Measurements from ENCODE around the gene PEX14.
A peak's percentile ranks its signal among the peaks of the same experiment; 100 is the strongest.
"Not testable (repeated sequence)": the region's sequence is repeated elsewhere in the genome, so short reads cannot be mapped to it uniquely, and the experiment has no call there.

Gene PEX14

GRCh38 chr1:10494418-10494753, 19.6 kb downstream of the PEX14 start:
- no peak for DNase-seq
- Histone ChIP-seq H3K36me3 (ENCODE audit: control insufficient read depth, insufficient read depth, low read length) (no peaks in the 10 kb centered on the region), H3K4me3 (ENCODE audit: insufficient read depth, low read depth, low read length, poor library complexity, severe bottlenecking) (no peak overlapping the region), H3K4me1 (ENCODE audit: control insufficient read depth, insufficient read depth, low read length, poor library complexity, severe bottlenecking) (peaks cover 7% of the 10 kb centered on the region), H3K27me3 (replicated peaks; ENCODE audit: control insufficient read depth, insufficient read depth, low read length, poor library complexity, severe bottlenecking) (no peaks in the 10 kb centered on the region), H3K27ac (ENCODE audit: insufficient read depth, low read length, poor library complexity, severe bottlenecking) (no peak overlapping the region), H3K9me3 (ENCODE audit: control insufficient read depth, low read length) (no peaks in the 10 kb centered on the region)

DNA sequence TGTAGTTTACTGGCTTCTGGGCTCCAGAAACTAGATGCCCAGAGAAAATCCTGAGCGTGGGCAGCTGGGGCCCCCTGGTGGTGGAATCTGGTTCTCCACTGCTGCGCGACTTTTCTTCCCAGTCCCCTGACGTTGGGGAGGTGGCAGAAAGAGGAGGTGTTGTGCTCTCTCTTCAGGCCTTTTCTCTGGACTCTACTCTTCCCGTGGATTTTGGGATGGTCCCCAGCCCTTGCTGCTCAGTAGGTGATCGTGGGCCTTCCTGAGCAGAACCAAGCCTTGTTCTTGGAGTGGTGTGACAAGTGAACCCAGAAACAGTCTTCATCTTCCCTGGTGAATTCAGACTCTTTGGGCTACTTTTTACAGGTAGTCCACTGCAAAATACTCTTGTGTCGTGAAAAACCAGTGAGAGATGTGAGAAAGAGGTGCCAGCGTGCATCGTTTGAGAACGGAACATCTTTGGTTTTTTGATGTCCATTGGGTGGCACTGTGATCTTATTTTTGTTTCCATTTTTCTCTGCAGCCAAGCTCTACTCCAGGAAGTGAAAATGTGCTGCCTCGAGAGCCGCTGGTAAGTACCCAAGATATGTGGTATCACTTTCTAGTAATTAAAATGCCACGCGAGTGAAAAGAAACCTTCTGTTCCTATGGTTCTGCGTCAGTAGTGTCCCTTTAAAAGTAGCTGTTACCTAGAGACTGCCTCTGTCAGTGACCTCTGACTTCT, 20.2 kb downstream of the PEX14 start:
- no peaks in the 10 kb centered on the region for H3K9me3 ChIP-seq (ENCODE audit: control insufficient read depth, low read length)
- H3K27ac ChIP-seq (ENCODE audit: insufficient read depth, low read length, poor library complexity, severe bottlenecking): peak overlapping the region; percentile 66
- DNase-seq: peak; percentile 36 to 60 (median 55)
- peaks cover 7% of the 10 kb centered on the region for H3K4me1 ChIP-seq (ENCODE audit: control insufficient read depth, insufficient read depth, low read length, poor library complexity, severe bottlenecking)
- peak overlapping the region; percentile 55 for H3K4me3 ChIP-seq (ENCODE audit: insufficient read depth, low read depth, low read length, poor library complexity, severe bottlenecking)
- no peaks in the 10 kb centered on the region for H3K27me3 ChIP-seq (replicated peaks; ENCODE audit: control insufficient read depth, insufficient read depth, low read length, poor library complexity, severe bottlenecking)
- H3K36me3 ChIP-seq (ENCODE audit: control insufficient read depth, insufficient read depth, low read length): no peaks in the 10 kb centered on the region

GRCh38 chr1:10495475-10495817, 20.7 kb downstream of the PEX14 start:
- Histone ChIP-seq H3K4me3 (ENCODE audit: insufficient read depth, low read depth, low read length, poor library complexity, severe bottlenecking) (peak overlapping the region; percentile 55), H3K9me3 (ENCODE audit: control insufficient read depth, low read length) (no peaks in the 10 kb centered on the region), H3K27ac (ENCODE audit: insufficient read depth, low read length, poor library complexity, severe bottlenecking) (peak overlapping the region; percentile 66), H3K27me3 (replicated peaks; ENCODE audit: control insufficient read depth, insufficient read depth, low read length, poor library complexity, severe bottlenecking) (no peaks in the 10 kb centered on the region), H3K4me1 (ENCODE audit: control insufficient read depth, insufficient read depth, low read length, poor library complexity, severe bottlenecking) (peaks cover 7% of the 10 kb centered on the region), H3K36me3 (ENCODE audit: control insufficient read depth, insufficient read depth, low read length) (no peaks in the 10 kb centered on the region)
- no peak for DNase-seq

DNA sequence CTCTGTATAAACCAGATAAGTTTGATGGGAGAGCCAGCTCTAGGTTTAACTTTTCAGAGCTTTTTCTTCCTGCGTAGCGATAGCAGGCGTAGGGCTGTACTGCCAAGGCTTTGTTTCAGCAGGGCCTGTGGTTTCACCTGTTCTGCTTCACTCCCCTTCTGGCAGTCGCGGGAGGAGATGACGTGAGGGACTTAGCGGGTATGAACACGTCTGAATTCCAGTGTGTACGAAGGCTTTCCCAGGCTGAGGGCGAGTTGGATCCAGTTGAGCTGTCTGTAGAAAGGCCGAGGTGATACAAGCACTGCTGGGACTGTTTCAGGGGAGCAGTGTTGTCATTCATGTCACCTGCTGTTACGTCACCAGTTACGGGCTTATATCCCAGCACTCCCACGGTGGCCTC, 21.2 kb downstream of the PEX14 start:
- H3K27ac ChIP-seq (ENCODE audit: insufficient read depth, low read length, poor library complexity, severe bottlenecking): peak overlapping the region; percentile 66
- H3K4me1 ChIP-seq (ENCODE audit: control insufficient read depth, insufficient read depth, low read length, poor library complexity, severe bottlenecking): peaks cover 7% of the 10 kb centered on the region
- no peaks in the 10 kb centered on the region for H3K27me3 ChIP-seq (replicated peaks; ENCODE audit: control insufficient read depth, insufficient read depth, low read length, poor library complexity, severe bottlenecking)
- no peaks in the 10 kb centered on the region for H3K36me3 ChIP-seq (ENCODE audit: control insufficient read depth, insufficient read depth, low read length)
- no peaks in the 10 kb centered on the region for H3K9me3 ChIP-seq (ENCODE audit: control insufficient read depth, low read length)
- H3K4me3 ChIP-seq (ENCODE audit: insufficient read depth, low read depth, low read length, poor library complexity, severe bottlenecking): no peak overlapping the region
- DNase-seq: no peak

DNA sequence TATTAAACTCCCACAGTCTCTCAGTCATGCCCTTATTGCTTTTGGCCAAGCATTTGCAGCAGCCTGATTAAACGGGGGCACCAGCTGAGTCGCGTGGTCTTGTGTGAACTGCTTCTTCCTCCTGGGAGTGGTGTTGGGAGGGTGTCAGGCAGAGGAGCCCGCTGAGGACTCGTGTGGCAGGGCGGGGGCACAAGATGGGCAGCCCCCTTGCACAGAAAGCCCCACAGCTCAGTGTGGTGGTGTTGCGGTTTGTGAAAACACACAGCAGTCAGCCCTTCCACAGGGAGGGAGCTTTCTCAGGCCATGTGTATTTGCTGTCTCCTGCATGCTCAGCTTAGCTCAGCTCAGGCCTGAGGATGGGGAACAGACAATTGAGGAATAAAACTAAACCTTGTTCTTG, 22.4 kb downstream of the PEX14 start:
- no peaks in the 10 kb centered on the region for H3K27me3 ChIP-seq (replicated peaks; ENCODE audit: control insufficient read depth, insufficient read depth, low read length, poor library complexity, severe bottlenecking)
- H3K4me3 ChIP-seq (ENCODE audit: insufficient read depth, low read depth, low read length, poor library complexity, severe bottlenecking): no peak overlapping the region
- H3K36me3 ChIP-seq (ENCODE audit: control insufficient read depth, insufficient read depth, low read length): no peaks in the 10 kb centered on the region
- no peaks in the 10 kb centered on the region for H3K9me3 ChIP-seq (ENCODE audit: control insufficient read depth, low read length)
- H3K4me1 ChIP-seq (ENCODE audit: control insufficient read depth, insufficient read depth, low read length, poor library complexity, severe bottlenecking): peaks cover 7% of the 10 kb centered on the region
- H3K27ac ChIP-seq (ENCODE audit: insufficient read depth, low read length, poor library complexity, severe bottlenecking): no peak overlapping the region
- no peak for DNase-seq

GRCh38 chr1:10498231-10498630, 23.5 kb downstream of the PEX14 start:
- H3K27ac ChIP-seq (ENCODE audit: insufficient read depth, low read length, poor library complexity, severe bottlenecking): no peak overlapping the region

DNA sequence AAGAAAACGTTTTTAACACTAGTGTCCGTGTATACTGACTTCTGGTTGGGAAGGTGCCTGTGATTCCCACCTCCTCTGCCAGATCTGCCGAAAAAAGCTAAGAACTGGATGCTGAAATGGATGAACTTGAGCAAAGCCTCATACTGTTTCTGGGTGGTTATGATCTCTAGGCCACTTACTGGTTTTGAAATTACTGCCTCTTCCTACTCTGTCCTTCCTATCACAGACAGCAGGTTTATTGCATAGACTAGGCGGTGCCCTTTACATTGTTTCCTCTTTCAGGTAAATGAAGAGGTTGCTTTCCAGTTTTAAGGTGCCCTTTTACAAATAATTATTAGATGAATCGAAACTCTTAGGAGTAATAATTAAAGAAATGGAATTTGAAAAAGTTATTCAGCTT, 27.5 kb downstream of the PEX14 start:
- DNase-seq: no peak
- no peaks in the 10 kb centered on the region for H3K9me3 ChIP-seq (ENCODE audit: control insufficient read depth, low read length)
- no peak overlapping the region for H3K27ac ChIP-seq (ENCODE audit: insufficient read depth, low read length, poor library complexity, severe bottlenecking)
- no peak overlapping the region for H3K4me3 ChIP-seq (ENCODE audit: insufficient read depth, low read depth, low read length, poor library complexity, severe bottlenecking)
- no peaks in the 10 kb centered on the region for H3K36me3 ChIP-seq (ENCODE audit: control insufficient read depth, insufficient read depth, low read length)
- H3K27me3 ChIP-seq (replicated peaks; ENCODE audit: control insufficient read depth, insufficient read depth, low read length, poor library complexity, severe bottlenecking): no peaks in the 10 kb centered on the region
- H3K4me1 ChIP-seq (ENCODE audit: control insufficient read depth, insufficient read depth, low read length, poor library complexity, severe bottlenecking): peaks cover 4% of the 10 kb centered on the region

More at GRCh38 chr1:10498231-10498630, 23.5 kb downstream of the PEX14 start:
- Histone ChIP-seq H3K4me1 (ENCODE audit: control insufficient read depth, insufficient read depth, low read length, poor library complexity, severe bottlenecking) (peaks cover 7% of the 10 kb centered on the region), H3K4me3 (ENCODE audit: insufficient read depth, low read depth, low read length, poor library complexity, severe bottlenecking) (no peak overlapping the region), H3K27me3 (replicated peaks; ENCODE audit: control insufficient read depth, insufficient read depth, low read length, poor library complexity, severe bottlenecking) (no peaks in the 10 kb centered on the region), H3K9me3 (ENCODE audit: control insufficient read depth, low read length) (no peaks in the 10 kb centered on the region), H3K36me3 (ENCODE audit: control insufficient read depth, insufficient read depth, low read length) (no peaks in the 10 kb centered on the region)
- DNase-seq: no peak

DNA sequence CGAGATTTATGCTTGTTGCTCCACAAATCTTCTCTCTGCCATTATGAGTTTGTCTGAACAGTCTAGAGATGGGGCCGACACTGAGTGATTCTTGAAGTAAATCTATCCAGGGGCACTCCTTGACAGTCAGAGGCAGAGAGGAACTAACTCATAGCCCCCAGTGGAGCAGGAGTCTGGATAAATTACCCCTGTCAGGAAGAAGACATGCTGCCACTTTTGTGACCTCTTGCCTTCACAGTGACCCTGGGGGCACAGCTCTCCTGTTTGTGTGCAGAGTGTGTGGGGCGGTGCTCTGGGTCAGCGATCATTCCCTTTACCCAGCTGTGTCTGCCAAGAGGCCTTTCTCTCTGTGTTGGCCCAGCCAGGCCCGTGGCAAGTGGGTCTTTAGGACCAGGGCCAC, 29.5 kb downstream of the PEX14 start:
- H3K27me3 ChIP-seq (replicated peaks; ENCODE audit: control insufficient read depth, insufficient read depth, low read length, poor library complexity, severe bottlenecking): no peaks in the 10 kb centered on the region
- no peaks in the 10 kb centered on the region for H3K36me3 ChIP-seq (ENCODE audit: control insufficient read depth, insufficient read depth, low read length)
- H3K9me3 ChIP-seq (ENCODE audit: control insufficient read depth, low read length): no peaks in the 10 kb centered on the region
- H3K4me3 ChIP-seq (ENCODE audit: insufficient read depth, low read depth, low read length, poor library complexity, severe bottlenecking): no peak overlapping the region
- H3K4me1 ChIP-seq (ENCODE audit: control insufficient read depth, insufficient read depth, low read length, poor library complexity, severe bottlenecking): peaks cover 10% of the 10 kb centered on the region
- no peak overlapping the region for H3K27ac ChIP-seq (ENCODE audit: insufficient read depth, low read length, poor library complexity, severe bottlenecking)
- no peak for DNase-seq

DNA sequence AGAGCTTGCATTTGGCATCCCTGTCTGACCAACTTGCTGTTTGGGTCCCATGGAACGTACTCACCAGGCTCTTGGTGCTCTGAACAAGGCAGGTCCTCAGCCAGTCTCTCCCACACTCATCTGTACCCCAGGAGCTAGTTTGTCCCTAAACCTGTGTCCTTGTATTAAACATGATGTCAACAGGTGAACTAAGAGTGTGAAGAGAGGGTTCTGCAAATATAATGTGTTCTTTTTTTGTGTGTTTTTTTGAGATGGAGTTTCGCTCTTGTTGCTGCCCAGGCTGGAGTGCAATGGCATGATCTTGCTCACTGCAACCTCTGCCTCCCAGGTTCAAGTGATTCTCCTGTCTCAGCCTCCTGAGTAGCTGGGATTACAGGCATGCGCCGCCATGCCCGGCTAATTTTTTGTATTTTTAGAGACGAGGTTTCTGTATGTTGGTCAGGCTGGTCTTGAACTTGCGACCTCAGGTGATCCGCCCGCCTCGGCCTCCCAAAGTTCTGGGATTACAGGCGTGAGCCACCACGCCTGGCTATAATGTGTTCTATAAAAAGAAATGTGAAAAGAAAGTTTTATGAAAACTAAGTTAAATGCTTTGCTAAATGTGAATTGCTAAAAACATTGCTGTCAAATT, 31.4 kb downstream of the PEX14 start:
- H3K27ac ChIP-seq (ENCODE audit: insufficient read depth, low read length, poor library complexity, severe bottlenecking); H3K9me3 ChIP-seq (ENCODE audit: control insufficient read depth, low read length); H3K36me3 ChIP-seq (ENCODE audit: control insufficient read depth, insufficient read depth, low read length); DNase-seq; H3K4me3 ChIP-seq (ENCODE audit: insufficient read depth, low read depth, low read length, poor library complexity, severe bottlenecking); H3K27me3 ChIP-seq (replicated peaks; ENCODE audit: control insufficient read depth, insufficient read depth, low read length, poor library complexity, severe bottlenecking): not testable (repeated sequence)
- H3K4me1 ChIP-seq (ENCODE audit: control insufficient read depth, insufficient read depth, low read length, poor library complexity, severe bottlenecking): peaks cover 24% of the 10 kb centered on the region

- Histone ChIP-seq H3K9me3 (ENCODE audit: control insufficient read depth, low read length) (no peaks in the 10 kb centered on the region), H3K4me1 (ENCODE audit: control insufficient read depth, insufficient read depth, low read length, poor library complexity, severe bottlenecking) (peaks cover 29% of the 10 kb centered on the region), H3K27me3 (replicated peaks; ENCODE audit: control insufficient read depth, insufficient read depth, low read length, poor library complexity, severe bottlenecking) (no peaks in the 10 kb centered on the region), H3K4me3 (ENCODE audit: insufficient read depth, low read depth, low read length, poor library complexity, severe bottlenecking) (no peak overlapping the region), H3K27ac (ENCODE audit: insufficient read depth, low read length, poor library complexity, severe bottlenecking) (no peak overlapping the region), H3K36me3 (ENCODE audit: control insufficient read depth, insufficient read depth, low read length) (no peaks in the 10 kb centered on the region)
- DNase-seq: no peak
Observed at GRCh38 chr1:10506677-10507047, 31.9 kb downstream of the PEX14 start.

Data from effector memory CD4-positive, alpha-beta T cell (primary cell).